Measurements from ENCODE around the gene SEMA3B. TPM values are rescaled to one million over a fixed set of nuclear protein-coding genes. Genes with fewer than 3 reads are reported as not detected.
A peak's percentile ranks its signal among the peaks of the same experiment; 100 is the strongest.
"Not testable (repeated sequence)": the region's sequence is repeated elsewhere in the genome, so short reads cannot be mapped to it uniquely, and the experiment has no call there.

SEMA3B gene
- total RNA-seq, 4 donors from 2014 or later, result 59.5 to 423 (median 122) TPM

DNA sequence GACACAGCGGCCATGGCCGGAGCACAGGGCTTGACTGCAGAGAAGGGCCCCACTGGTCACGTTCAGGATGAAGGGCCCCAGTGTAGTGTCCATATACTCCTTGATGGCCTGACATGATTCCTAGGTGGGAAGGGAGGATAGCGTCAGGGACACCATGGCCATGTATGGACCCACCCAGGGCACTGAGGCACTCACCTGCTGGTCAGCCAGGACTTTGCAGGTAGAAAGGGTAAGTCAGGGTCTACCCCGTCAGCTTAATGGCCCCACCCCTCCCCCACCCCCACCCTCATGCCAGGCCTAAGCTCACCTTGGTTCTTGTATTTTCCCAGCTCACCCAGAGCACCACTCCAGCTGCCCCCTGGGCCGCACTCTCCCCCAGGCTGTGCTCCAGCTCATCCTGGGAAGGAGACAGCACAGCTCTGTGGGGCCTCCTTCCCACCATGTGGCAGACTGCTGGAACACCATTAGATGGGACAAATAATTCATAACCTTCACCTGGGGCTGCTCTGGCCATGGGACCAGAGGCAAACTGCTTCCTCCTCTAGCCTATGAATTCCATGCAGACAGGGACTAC, 31.8 kb downstream of the SEMA3B start:
- Histone ChIP-seq H3K27me3 (no peaks in the 10 kb centered on the region), H3K36me3 (no peaks in the 10 kb centered on the region), H3K27ac (peak overlapping the region; percentile 90 to 96 (median 92)), H3K4me3 (peak overlapping the region in 2 of 4 donors; percentile 47 to 51), H3K9me3 (no peaks in the 10 kb centered on the region), H3K4me1 (peaks cover 15 to 35% (median 32%) of the 10 kb centered on the region in 4 donors)
- no peak for DNase-seq
- intact Hi-C loops (cut with DNase I; ENCODE audit: low total_unique reads) (no loop called here), in situ Hi-C loops (cut with MboI; ENCODE audit: low pct_ligation_motif_present in 1 of 4, low pct_unique_long_range_greater_than_20kb in 1 of 4, low sequenced_read_pairs in 3 of 4) (no loop called here)
- TF ChIP-seq POLR2A (IDR thresholded peaks at IDR 0.05) (no peak), EP300 (IDR thresholded peaks at IDR 0.05; ENCODE audit: low read depth) (no peak), POLR2AphosphoS5 (IDR thresholded peaks at IDR 0.05) (no peak)
- TF ChIP-seq, protein P1, sequence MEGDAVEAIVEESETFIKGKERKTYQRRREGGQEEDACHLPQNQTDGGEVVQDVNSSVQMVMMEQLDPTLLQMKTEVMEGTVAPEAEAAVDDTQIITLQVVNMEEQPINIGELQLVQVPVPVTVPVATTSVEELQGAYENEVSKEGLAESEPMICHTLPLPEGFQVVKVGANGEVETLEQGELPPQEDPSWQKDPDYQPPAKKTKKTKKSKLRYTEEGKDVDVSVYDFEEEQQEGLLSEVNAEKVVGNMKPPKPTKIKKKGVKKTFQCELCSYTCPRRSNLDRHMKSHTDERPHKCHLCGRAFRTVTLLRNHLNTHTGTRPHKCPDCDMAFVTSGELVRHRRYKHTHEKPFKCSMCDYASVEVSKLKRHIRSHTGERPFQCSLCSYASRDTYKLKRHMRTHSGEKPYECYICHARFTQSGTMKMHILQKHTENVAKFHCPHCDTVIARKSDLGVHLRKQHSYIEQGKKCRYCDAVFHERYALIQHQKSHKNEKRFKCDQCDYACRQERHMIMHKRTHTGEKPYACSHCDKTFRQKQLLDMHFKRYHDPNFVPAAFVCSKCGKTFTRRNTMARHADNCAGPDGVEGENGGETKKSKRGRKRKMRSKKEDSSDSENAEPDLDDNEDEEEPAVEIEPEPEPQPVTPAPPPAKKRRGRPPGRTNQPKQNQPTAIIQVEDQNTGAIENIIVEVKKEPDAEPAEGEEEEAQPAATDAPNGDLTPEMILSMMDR (IDR thresholded peaks at IDR 0.05), result no peak
- WGBS, 2 donors (ENCODE audit: low coverage in 1 of 2), result 88% methylated on average over 5 of the region's 6 CpGs; no CpG with 5 or more reads in 1 of the 2 donors

DNA sequence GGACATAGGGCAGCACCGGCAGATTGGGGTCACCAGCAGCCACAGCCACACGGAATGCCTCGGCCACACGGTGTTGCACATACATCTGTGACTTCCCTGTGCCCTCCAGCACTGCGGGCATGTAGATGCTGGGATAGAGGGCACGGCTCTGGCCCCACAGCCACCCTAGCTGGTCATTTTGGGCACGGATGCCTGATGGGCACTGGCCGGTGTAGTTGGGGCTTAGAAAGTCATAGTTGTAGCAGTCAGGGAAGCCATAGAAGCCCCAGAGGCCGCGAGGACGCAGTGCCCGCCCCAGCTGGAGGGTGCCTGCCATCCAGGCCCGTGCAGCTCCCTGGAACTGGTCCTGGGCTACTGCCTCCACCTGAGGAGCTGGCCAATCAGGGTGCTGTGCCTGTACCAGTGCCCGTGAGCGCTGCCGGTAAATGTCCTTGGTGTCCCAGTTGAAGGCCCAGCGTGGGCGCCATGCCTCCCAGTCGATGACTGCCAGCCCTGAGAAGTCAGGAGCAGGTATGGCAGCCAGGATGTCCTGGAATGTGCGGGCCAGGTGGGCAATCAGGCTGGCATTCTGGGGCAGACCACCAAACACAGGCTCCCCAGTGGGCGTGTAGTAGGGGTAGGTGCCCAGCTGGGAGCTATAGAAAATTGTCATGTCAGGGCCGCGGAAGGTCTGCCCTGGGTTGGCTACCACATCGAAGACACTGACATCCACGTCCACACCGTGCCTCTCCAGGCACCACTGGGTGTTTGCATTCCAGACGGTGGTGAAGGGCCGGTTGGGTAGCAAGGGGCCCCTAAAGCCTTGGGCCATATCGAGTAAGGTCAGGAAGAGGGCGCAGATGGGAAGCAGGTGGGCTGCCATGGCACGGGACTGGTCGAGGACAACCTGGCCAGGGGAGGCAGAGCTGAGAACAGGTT, 33.4 kb downstream of the SEMA3B start:
- Histone ChIP-seq H3K36me3 (no peaks in the 10 kb centered on the region), H3K27me3 (no peaks in the 10 kb centered on the region), H3K9me3 (no peaks in the 10 kb centered on the region), H3K4me1 (peaks cover 15 to 35% (median 32%) of the 10 kb centered on the region in 4 donors), H3K4me3 (peak overlapping the region in 1 of 4 donors; percentile 13), H3K27ac (peak overlapping the region; percentile 48 to 73 (median 58))
- no peak for DNase-seq
- 87 to 100% methylated on average over 1 to 32 of the region's 32 CpGs for WGBS, 2 donors (ENCODE audit: low coverage in 1 of 2)
- in situ Hi-C loops (cut with MboI; ENCODE audit: low pct_ligation_motif_present in 1 of 4, low pct_unique_long_range_greater_than_20kb in 1 of 4, low sequenced_read_pairs in 3 of 4) (no loop called here), intact Hi-C loops (cut with DNase I; ENCODE audit: low total_unique reads) (no loop called here)
- TF ChIP-seq POLR2A (IDR thresholded peaks at IDR 0.05) (no peak), EP300 (IDR thresholded peaks at IDR 0.05; ENCODE audit: low read depth) (no peak), POLR2AphosphoS5 (IDR thresholded peaks at IDR 0.05) (no peak)
- TF ChIP-seq, protein P1 (IDR thresholded peaks at IDR 0.05), result no peak

DNA sequence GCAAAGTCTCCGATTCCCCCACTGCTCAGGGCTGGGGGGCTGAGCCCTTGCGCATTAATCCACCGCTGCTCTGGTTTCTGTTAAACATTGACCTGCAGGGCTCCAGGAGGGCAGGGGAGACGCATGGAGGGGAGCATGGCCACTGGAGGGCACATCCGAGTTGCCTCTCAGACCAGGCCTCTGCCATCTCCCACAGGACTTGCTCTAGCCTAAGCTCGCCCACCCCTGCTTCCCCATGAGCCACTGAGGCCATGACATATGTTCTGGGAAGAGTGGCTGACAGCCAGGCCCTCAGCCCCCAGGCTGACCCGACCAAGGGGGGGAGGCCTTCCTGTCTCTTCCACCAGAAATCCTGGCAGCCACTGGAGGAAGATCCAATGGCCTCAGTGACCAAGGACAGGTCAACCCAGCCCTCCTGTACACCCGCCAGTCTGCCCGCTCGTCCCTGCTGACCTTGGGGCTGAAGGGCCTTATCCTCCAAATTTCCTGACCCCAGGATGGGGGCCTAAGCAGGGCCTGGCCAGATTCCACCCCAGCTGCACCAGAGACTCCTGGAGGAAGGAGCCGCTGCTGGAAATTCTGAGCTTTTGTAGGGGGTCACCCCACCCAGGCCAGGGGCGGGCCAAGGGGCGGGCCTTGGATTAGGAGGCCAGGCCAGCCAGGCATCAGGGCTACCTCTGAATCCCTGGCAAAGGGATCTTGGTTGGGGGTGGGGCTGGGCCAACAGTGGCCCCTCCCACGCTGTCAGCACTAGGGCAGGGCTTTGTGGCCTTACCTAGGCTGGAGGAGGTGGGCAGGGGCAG, 34.3 kb downstream of the SEMA3B start, which contains the start of gene HYAL1:
Gene HYAL1 (minus strand): TSS at position 562 of the 803 bp plus-strand sequence. CDS start 618 bp downstream, outside the sequence.
- 58 to 70% methylated on average over 2 to 13 of the region's 14 CpGs for WGBS, 2 donors (ENCODE audit: low coverage in 1 of 2)
- Histone ChIP-seq H3K27me3 (no peaks in the 10 kb centered on the region), H3K27ac (peak within 1 kb of the TSS; percentile 48 to 73 (median 58)), H3K4me3 (peak within 1 kb of the TSS in 1 of 4 donors; percentile 13), H3K36me3 (no peaks in the 10 kb centered on the region), H3K4me1 (peaks cover 12 to 32% (median 30%) of the 10 kb centered on the region in 4 donors), H3K9me3 (no peaks in the 10 kb centered on the region)
- TF ChIP-seq POLR2AphosphoS5 (IDR thresholded peaks at IDR 0.05) (no peak), EP300 (IDR thresholded peaks at IDR 0.05; ENCODE audit: low read depth) (no peak)
- TF ChIP-seq, protein P1 (IDR thresholded peaks at IDR 0.05), result peak in 1 of 5 experiments; percentile 12
- intact Hi-C loops (cut with DNase I; ENCODE audit: low total_unique reads) (no loop called here), in situ Hi-C loops (cut with MboI; ENCODE audit: low pct_ligation_motif_present in 1 of 4, low pct_unique_long_range_greater_than_20kb in 1 of 4, low sequenced_read_pairs in 3 of 4) (no loop called here)
- no peak for DNase-seq

DNA sequence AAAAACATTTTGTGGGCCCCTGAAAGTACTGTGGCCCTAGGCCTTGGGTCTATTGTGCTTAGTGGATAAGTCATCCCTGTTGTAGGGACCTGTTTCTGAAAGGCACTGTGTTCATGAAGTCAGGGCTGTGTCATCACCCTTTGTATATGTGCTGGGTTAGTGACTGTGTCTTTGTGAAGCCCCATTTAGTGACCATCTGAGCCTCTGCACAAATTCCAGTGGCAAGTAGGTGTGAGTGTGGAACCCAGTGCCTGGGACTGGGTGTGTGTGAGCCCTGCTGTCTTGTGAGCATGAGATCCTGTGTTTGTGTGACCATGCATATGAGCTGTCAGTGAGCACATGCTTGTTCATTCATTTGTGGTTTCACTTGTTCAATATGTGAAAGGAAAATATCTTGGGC, 35.7 kb downstream of the SEMA3B start:
- no peaks in the 10 kb centered on the region for H3K9me3 ChIP-seq
- in situ Hi-C loops (cut with MboI; ENCODE audit: low pct_ligation_motif_present in 1 of 4, low pct_unique_long_range_greater_than_20kb in 1 of 4, low sequenced_read_pairs in 3 of 4), result no loop called here
- H3K27me3 ChIP-seq, result no peaks in the 10 kb centered on the region
- no peak overlapping the region for H3K4me3 ChIP-seq
- DNase-seq, result no peak
- H3K4me1 ChIP-seq, result peaks cover 7 to 24% (median 23%) of the 10 kb centered on the region in 4 donors
- TF ChIP-seq, protein P1 (IDR thresholded peaks at IDR 0.05), result no peak
- TF ChIP-seq EP300 (IDR thresholded peaks at IDR 0.05; ENCODE audit: low read depth) (no peak), POLR2A (IDR thresholded peaks at IDR 0.05) (no peak), POLR2AphosphoS5 (IDR thresholded peaks at IDR 0.05) (no peak)
- no peak overlapping the region for H3K27ac ChIP-seq
- intact Hi-C loops (cut with DNase I; ENCODE audit: low total_unique reads), result no loop called here
- no peaks in the 10 kb centered on the region for H3K36me3 ChIP-seq

DNA sequence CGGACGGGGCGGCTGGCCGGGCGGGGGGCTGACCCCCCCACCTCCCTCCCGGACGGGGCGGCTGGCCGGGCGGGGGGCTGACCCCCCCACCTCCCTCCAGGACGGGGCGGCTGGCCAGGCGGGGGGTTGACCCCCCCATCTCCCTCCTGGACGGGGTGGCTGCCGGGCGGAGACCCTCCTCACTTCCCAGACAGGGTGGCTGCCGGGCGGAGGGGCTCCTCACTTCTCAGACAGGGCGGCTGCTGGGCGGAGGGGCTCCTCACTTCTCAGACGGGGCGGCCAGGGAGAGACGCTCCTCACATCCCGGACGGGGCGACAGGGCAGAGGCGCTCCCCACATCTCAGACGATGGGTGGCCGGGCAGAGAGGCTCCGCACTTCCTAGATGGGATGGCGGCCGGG, 43.1 kb downstream of the SEMA3B start:
- H3K36me3 ChIP-seq; H3K27me3 ChIP-seq; DNase-seq; H3K4me3 ChIP-seq; in situ Hi-C loops (cut with MboI; ENCODE audit: low pct_ligation_motif_present in 1 of 4, low pct_unique_long_range_greater_than_20kb in 1 of 4, low sequenced_read_pairs in 3 of 4); intact Hi-C loops (cut with DNase I; ENCODE audit: low total_unique reads); H3K9me3 ChIP-seq; H3K27ac ChIP-seq: not testable (repeated sequence)
- H3K4me1 ChIP-seq, result peaks cover 9 to 11% (median 10%) of the 10 kb centered on the region in 4 donors
- 92% methylated on average over 17 of the region's 32 CpGs; no CpG with 5 or more reads in 1 of the 2 donors for WGBS, 2 donors (ENCODE audit: low coverage in 1 of 2)
